ENCODE data around the gene TRIM22.

- TF ChIP-seq CTCF (conservative IDR thresholded peaks at IDR 0.05; ENCODE audit: low read depth, low read length) (no peak), EZH2 (IDR thresholded peaks at IDR 0.05; ENCODE audit: borderline replicate concordance, low read depth, low read length, poor library complexity, severe bottlenecking) (no peak)
These were observed 49.6 kb upstream of the TRIM22 start for GRCh38 chr11:5639953-5640352.

Measured in A673 (cell line).